ENCODE results near the gene PEX5L. TPM values are rescaled to one million over a fixed set of nuclear protein-coding genes. Genes with fewer than 3 reads are reported as not detected.

Gene PEX5L
- total RNA-seq, 1 donor from 2014 or later: 0.05 TPM

DNA sequence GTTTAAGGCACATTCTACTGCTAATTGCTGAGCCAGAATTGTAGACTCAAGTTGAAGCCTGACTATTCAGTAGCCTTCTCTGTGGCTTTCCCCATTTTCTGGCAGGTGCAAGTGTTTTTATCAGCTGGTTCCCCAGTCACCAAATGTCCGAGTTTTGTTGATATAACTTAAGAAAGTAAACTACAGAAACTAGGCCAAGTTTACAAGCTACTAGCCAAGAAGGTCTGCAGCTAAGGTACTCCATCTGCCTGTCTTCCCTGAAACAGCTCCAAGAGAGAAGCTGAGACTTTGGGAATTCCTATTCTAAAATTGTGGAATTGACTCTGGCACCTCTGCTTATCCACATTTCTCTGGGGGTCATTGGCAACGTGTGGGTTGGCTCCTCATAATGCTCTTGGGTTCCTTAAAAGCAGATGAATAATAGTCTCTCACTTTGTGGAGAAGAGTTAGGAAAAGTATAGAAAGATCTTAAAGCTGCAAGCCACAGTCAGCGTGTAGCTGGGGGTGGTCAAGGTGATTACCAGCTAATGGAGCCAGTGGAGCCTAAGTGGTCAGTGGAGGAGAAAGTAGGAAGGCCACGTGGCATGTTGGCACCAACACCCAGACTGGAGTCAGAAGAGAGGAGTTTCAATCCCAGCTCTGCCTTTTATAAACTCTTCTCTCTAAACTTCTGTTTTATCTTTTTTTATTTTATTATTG, 128.8 kb downstream of the PEX5L start:
- no peak overlapping the region for H3K4me3 Mint-ChIP-seq (ENCODE audit: low read depth)
- DNase-seq (ENCODE audit: low spot score): no peak
- intact Hi-C loops (cut with micrococcal nuclease): no loop called here
- H3K4me1 Mint-ChIP-seq (ENCODE audit: low read depth): no peaks in the 10 kb centered on the region
- peaks cover 14% of the 10 kb centered on the region for H3K27me3 Mint-ChIP-seq (ENCODE audit: low read depth)
- H3K27ac Mint-ChIP-seq: no peak overlapping the region
- H3K9me3 Mint-ChIP-seq: no peaks in the 10 kb centered on the region
- H3K36me3 Mint-ChIP-seq (ENCODE audit: low read depth): no peaks in the 10 kb centered on the region

- no peak overlapping the region for H3K27ac Mint-ChIP-seq
- no peak for DNase-seq (ENCODE audit: low spot score)
- H3K4me3 Mint-ChIP-seq (ENCODE audit: low read depth): no peak overlapping the region
- no peaks in the 10 kb centered on the region for H3K4me1 Mint-ChIP-seq (ENCODE audit: low read depth)
- intact Hi-C loops (cut with micrococcal nuclease): no loop called here
- no peaks in the 10 kb centered on the region for H3K36me3 Mint-ChIP-seq (ENCODE audit: low read depth)
- H3K9me3 Mint-ChIP-seq: no peaks in the 10 kb centered on the region
- peaks cover 5% of the 10 kb centered on the region for H3K27me3 Mint-ChIP-seq (ENCODE audit: low read depth)
Observed at GRCh38 chr3:179902061-179902460, 134.7 kb downstream of the PEX5L start.

GRCh38 chr3:179898024-179898423, 138.7 kb downstream of the PEX5L start:
- H3K4me1 Mint-ChIP-seq (ENCODE audit: low read depth): no peaks in the 10 kb centered on the region
- H3K9me3 Mint-ChIP-seq: no peaks in the 10 kb centered on the region
- peak; percentile 25 for DNase-seq (ENCODE audit: low spot score)
- H3K27me3 Mint-ChIP-seq (ENCODE audit: low read depth): peaks cover 6% of the 10 kb centered on the region
- no peaks in the 10 kb centered on the region for H3K36me3 Mint-ChIP-seq (ENCODE audit: low read depth)
- intact Hi-C loops (cut with micrococcal nuclease): no loop called here
- H3K27ac Mint-ChIP-seq: no peak overlapping the region
- H3K4me3 Mint-ChIP-seq (ENCODE audit: low read depth): no peak overlapping the region

GRCh38 chr3:179897231-179897630, 139.5 kb downstream of the PEX5L start:
- Mint-ChIP-seq H3K4me3 (ENCODE audit: low read depth) (no peak overlapping the region), H3K27ac (no peak overlapping the region), H3K9me3 (no peaks in the 10 kb centered on the region), H3K36me3 (ENCODE audit: low read depth) (no peaks in the 10 kb centered on the region), H3K27me3 (ENCODE audit: low read depth) (peaks cover 6% of the 10 kb centered on the region), H3K4me1 (ENCODE audit: low read depth) (no peaks in the 10 kb centered on the region)
- intact Hi-C loops (cut with micrococcal nuclease): no loop called here
- no peak for DNase-seq (ENCODE audit: low spot score)

DNA sequence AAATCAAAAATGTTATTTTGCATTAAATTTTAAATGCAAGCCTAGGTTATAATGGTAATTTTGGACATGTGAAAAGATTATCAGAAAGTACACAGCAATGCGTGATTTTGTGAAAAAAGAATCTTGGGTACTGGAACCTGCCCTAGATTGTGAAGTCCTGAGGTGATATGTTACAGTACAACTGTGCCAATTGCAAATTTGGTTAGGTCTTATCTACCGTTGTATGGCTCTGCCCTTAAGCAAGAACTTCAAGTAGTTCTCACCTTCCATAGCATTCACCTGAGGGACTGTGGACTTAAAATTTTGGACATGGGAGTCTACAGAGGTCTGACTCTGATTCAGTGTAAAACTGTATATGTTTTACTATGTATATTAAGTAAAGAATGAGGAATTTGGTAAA, 140.2 kb downstream of the PEX5L start:
- Mint-ChIP-seq H3K27me3 (ENCODE audit: low read depth) (peaks cover 9% of the 10 kb centered on the region), H3K36me3 (ENCODE audit: low read depth) (no peaks in the 10 kb centered on the region), H3K9me3 (no peaks in the 10 kb centered on the region), H3K4me3 (ENCODE audit: low read depth) (no peak overlapping the region), H3K27ac (no peak overlapping the region), H3K4me1 (ENCODE audit: low read depth) (no peaks in the 10 kb centered on the region)
- no peak for DNase-seq (ENCODE audit: low spot score)
- intact Hi-C loops (cut with micrococcal nuclease): no loop called here

DNA sequence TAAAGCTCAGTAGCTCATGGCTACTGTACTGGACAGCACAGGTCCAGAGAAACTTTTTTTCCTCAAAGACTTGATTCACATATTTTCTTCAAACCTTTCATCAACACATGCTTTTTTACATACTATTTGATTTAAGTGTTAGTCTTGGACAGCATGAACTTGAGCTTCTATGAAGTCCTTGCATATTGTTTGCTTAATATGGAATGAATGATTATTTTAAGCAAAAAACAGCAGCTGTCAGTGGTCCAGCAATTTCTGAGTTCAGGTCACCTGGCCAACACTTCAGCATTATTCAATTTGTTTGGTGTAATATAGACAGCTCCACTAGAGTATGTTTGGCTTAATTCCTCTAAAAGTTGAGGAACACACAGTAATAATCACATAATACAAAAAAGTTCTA, 141.4 kb downstream of the PEX5L start:
- intact Hi-C loops (cut with micrococcal nuclease): no loop called here
- H3K4me3 Mint-ChIP-seq (ENCODE audit: low read depth): no peak overlapping the region
- H3K27ac Mint-ChIP-seq: no peak overlapping the region
- peaks cover 13% of the 10 kb centered on the region for H3K27me3 Mint-ChIP-seq (ENCODE audit: low read depth)
- H3K36me3 Mint-ChIP-seq (ENCODE audit: low read depth): no peaks in the 10 kb centered on the region
- no peak for DNase-seq (ENCODE audit: low spot score)
- no peaks in the 10 kb centered on the region for H3K9me3 Mint-ChIP-seq
- no peaks in the 10 kb centered on the region for H3K4me1 Mint-ChIP-seq (ENCODE audit: low read depth)

DNA sequence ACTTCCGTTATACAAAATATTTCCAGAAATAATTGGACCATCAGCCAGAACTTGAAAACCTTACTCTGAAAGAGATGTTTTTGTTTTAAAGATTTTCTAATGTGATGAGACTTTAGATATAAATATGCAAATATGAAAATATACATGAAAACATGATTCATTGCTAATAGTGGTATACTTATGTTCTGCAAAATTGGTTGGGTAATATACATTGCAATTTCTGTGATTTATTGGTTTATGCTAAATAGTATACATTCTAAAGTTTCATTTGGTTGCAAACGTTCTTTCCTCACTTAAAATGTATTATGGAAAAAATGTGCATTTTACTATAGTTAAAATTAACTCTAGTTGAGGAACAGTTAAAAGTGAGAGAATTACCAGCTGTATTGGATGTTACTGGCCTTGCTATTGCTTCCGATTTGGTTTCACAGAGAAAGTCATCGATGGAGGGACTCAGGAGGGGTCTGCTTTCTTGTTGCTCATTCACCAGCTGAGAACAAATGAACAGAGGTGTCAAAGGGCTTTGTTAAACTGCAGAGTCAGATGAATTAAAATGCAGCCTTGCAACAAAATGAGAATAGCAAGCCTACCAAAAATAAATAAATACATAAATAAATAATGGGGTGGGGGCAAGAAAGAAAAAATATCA, 149.3 kb downstream of the PEX5L start:
- H3K27me3 Mint-ChIP-seq (ENCODE audit: low read depth): peaks cover 9% of the 10 kb centered on the region
- intact Hi-C loops (cut with micrococcal nuclease): no loop called here
- no peak overlapping the region for H3K27ac Mint-ChIP-seq
- no peaks in the 10 kb centered on the region for H3K9me3 Mint-ChIP-seq
- H3K4me3 Mint-ChIP-seq (ENCODE audit: low read depth): no peak overlapping the region
- no peak for DNase-seq (ENCODE audit: low spot score)
- H3K36me3 Mint-ChIP-seq (ENCODE audit: low read depth): no peaks in the 10 kb centered on the region
- H3K4me1 Mint-ChIP-seq (ENCODE audit: low read depth): no peaks in the 10 kb centered on the region

DNA sequence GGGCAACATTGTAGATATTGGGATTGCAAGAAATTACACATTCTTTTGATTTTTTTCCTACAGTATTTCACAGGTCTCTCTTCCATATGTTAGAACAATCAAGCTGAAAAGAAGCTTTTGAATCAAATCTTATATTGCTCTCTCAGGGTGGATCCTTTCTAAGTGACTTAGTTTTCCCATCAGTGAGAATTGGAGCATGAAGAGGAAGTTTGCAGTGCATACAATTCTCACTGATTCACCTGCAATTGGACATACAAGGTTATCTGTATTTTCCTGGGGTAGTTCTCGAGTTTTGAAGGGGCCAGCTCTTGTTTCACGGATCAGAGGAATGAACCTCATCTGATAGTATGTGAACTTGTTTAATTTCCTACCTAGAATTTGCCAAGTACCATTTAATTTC, 150.8 kb downstream of the PEX5L start:
- Mint-ChIP-seq H3K4me1 (ENCODE audit: low read depth) (no peaks in the 10 kb centered on the region), H3K27me3 (ENCODE audit: low read depth) (peaks cover under 1% of the 10 kb centered on the region), H3K4me3 (ENCODE audit: low read depth) (no peak overlapping the region), H3K9me3 (no peaks in the 10 kb centered on the region), H3K36me3 (ENCODE audit: low read depth) (no peaks in the 10 kb centered on the region), H3K27ac (no peak overlapping the region)
- no peak for DNase-seq (ENCODE audit: low spot score)
- intact Hi-C loops (cut with micrococcal nuclease): no loop called here

DNA sequence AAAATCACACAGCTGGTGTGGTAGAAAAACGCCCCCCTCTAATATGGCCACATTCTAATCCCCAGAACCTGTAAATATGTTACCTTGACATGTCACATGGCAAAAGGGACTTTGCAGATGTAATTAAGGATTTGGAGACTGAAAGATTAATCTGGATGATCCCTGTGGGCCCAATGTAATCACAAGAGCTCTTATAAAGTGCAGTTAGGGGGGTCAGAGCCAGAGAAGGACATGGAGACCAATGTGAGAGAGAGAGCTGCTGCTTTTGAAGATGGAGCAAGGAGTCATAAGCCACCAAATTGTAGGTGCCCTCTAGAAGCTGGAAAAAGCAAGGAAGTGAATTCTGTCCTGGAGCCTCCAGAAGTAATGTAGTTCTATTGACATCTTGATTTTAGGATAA, 152.6 kb downstream of the PEX5L start:
- intact Hi-C loops (cut with micrococcal nuclease): no loop called here
- Mint-ChIP-seq H3K27me3 (ENCODE audit: low read depth) (peaks cover 2% of the 10 kb centered on the region), H3K36me3 (ENCODE audit: low read depth) (no peaks in the 10 kb centered on the region), H3K4me1 (ENCODE audit: low read depth) (no peaks in the 10 kb centered on the region), H3K9me3 (no peaks in the 10 kb centered on the region), H3K4me3 (ENCODE audit: low read depth) (no peak overlapping the region), H3K27ac (no peak overlapping the region)
- DNase-seq (ENCODE audit: low spot score): no peak

GRCh38 chr3:179882292-179882691, 154.4 kb downstream of the PEX5L start:
- H3K4me3 Mint-ChIP-seq (ENCODE audit: low read depth): no peak overlapping the region

DNA sequence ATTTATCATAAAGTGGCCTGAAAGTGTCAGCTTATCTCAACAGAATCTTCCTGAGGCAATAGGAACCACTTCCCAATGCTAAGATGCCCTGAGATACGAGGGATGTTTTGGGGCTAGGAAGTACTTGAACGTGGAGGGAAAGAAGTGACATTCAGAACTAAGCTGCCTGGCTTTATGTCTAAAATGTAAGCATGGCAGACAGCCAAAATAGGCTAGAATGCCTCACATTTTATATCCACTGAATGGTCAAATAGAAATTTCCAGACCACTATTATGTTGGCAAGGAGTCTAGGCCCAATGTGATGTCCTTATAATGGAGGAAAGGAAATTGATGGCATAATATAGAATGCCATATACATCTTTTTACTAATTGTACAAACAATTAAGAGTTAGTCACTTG, 154.9 kb downstream of the PEX5L start:
- Mint-ChIP-seq H3K27ac (no peak overlapping the region), H3K4me3 (ENCODE audit: low read depth) (no peak overlapping the region), H3K36me3 (ENCODE audit: low read depth) (no peaks in the 10 kb centered on the region), H3K27me3 (ENCODE audit: low read depth) (peaks cover 11% of the 10 kb centered on the region), H3K9me3 (no peaks in the 10 kb centered on the region), H3K4me1 (ENCODE audit: low read depth) (no peaks in the 10 kb centered on the region)
- DNase-seq (ENCODE audit: low spot score): no peak
- intact Hi-C loops (cut with micrococcal nuclease): no loop called here

More at GRCh38 chr3:179882292-179882691, 154.4 kb downstream of the PEX5L start:
- H3K27ac Mint-ChIP-seq: no peak overlapping the region
- intact Hi-C loops (cut with micrococcal nuclease): no loop called here
- H3K4me1 Mint-ChIP-seq (ENCODE audit: low read depth): no peaks in the 10 kb centered on the region
- no peaks in the 10 kb centered on the region for H3K36me3 Mint-ChIP-seq (ENCODE audit: low read depth)
- peaks cover 11% of the 10 kb centered on the region for H3K27me3 Mint-ChIP-seq (ENCODE audit: low read depth)
- H3K9me3 Mint-ChIP-seq: no peaks in the 10 kb centered on the region
- DNase-seq (ENCODE audit: low spot score): no peak

DNA sequence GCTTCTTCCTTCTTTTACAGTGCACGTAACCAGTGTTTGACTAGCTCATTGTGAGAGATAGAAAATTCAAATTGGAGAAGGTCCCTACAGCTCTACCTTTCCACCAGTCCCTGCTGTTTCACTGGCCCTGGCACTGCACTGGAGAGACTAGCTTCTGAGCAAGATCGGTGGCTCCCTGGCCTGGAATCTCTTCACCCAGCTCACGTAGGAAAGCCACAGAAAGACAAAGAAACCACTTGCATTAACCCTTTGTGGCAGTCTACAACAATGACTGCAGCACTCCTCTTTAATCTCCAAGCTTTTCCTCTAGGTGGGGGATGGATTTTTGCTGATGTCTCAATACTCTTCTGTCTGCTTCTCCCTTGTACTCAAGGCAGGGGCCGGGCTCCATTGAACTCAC, 155.9 kb downstream of the PEX5L start:
- Mint-ChIP-seq H3K9me3 (no peaks in the 10 kb centered on the region), H3K4me1 (ENCODE audit: low read depth) (no peaks in the 10 kb centered on the region), H3K27ac (no peak overlapping the region), H3K27me3 (ENCODE audit: low read depth) (peaks cover 11% of the 10 kb centered on the region), H3K4me3 (ENCODE audit: low read depth) (no peak overlapping the region), H3K36me3 (ENCODE audit: low read depth) (no peaks in the 10 kb centered on the region)
- intact Hi-C loops (cut with micrococcal nuclease): no loop called here
- no peak for DNase-seq (ENCODE audit: low spot score)

- intact Hi-C loops (cut with micrococcal nuclease): no loop called here
- H3K4me3 Mint-ChIP-seq (ENCODE audit: low read depth): no peak overlapping the region
- no peaks in the 10 kb centered on the region for H3K4me1 Mint-ChIP-seq (ENCODE audit: low read depth)
- no peaks in the 10 kb centered on the region for H3K9me3 Mint-ChIP-seq
- H3K36me3 Mint-ChIP-seq (ENCODE audit: low read depth): no peaks in the 10 kb centered on the region
- H3K27ac Mint-ChIP-seq: no peak overlapping the region
- peaks cover 11% of the 10 kb centered on the region for H3K27me3 Mint-ChIP-seq (ENCODE audit: low read depth)
- DNase-seq (ENCODE audit: low spot score): no peak
Observed at GRCh38 chr3:179876440-179876839, 160.3 kb downstream of the PEX5L start.
